ENCODE measurements around the gene TMEM192. TPM values are rescaled to one million over a fixed set of nuclear protein-coding genes. Genes with fewer than 3 reads are reported as not detected.
"Not testable (repeated sequence)": the region's sequence is repeated elsewhere in the genome, so short reads cannot be mapped to it uniquely, and the experiment has no call there.

TMEM192 gene
- total and polyA plus RNA-seq, 2 of the 8 experiments (the other 6 are each of a cell fraction or from before 2014, with no cell fraction given), result 7.3 to 10.9 TPM

GRCh38 chr4:165092187-165092586 is 20.5 kb downstream of the TMEM192 start:
- H4K20me1 ChIP-seq (replicated peaks in 1 of 2; ENCODE audit: control insufficient read depth in 1 of 2, insufficient read depth in 2 of 2, low read length in 2 of 2); H2AK5ac ChIP-seq (ENCODE audit: low read depth, low read length); H2AFZ ChIP-seq (ENCODE audit: low read length); H2BK5ac ChIP-seq (ENCODE audit: low read depth, low read length); H2BK12ac ChIP-seq (ENCODE audit: low read depth, low read length); FAIRE-seq; H4K5ac ChIP-seq (ENCODE audit: insufficient read length, low read depth, low read length); H3K4me1 ChIP-seq (replicated peaks in 1 of 4; ENCODE audit: control insufficient read depth in 3 of 4, insufficient read depth in 4 of 4, low read length in 3 of 4); H3K9me3 ChIP-seq (ENCODE audit: insufficient read depth in 2 of 2, low read depth in 1 of 2, low read length in 1 of 2); H2BK120ac ChIP-seq (replicated peaks; ENCODE audit: low read depth, low read length); H4K91ac ChIP-seq (replicated peaks; ENCODE audit: insufficient read length, low read length); H3K27me3 ChIP-seq (replicated peaks in 1 of 4; ENCODE audit: control insufficient read depth in 3 of 4, extremely low read depth in 1 of 4, insufficient read depth in 3 of 4, low read length in 3 of 4); H3K4me3 ChIP-seq (ENCODE audit: extremely low read depth in 1 of 4, insufficient read depth in 2 of 4, low read depth in 3 of 4, low read length in 4 of 4); H3K36me3 ChIP-seq (ENCODE audit: control insufficient read depth in 2 of 4, insufficient read depth in 4 of 4, low read length in 3 of 4); H3K79me1 ChIP-seq (ENCODE audit: low read depth, low read length); H4K8ac ChIP-seq (ENCODE audit: extremely low read depth, insufficient read depth, low read length); H3K56ac ChIP-seq (replicated peaks; ENCODE audit: insufficient read length, low read depth, low read length); DNase-seq (ENCODE audit: low read depth in 1 of 2, low spot score in 2 of 2); H3K14ac ChIP-seq (ENCODE audit: insufficient read length); H3K4ac ChIP-seq (replicated peaks; ENCODE audit: insufficient read length, low read depth, low read length); H3K27ac ChIP-seq (ENCODE audit: low read depth, low read length); H2BK20ac ChIP-seq (ENCODE audit: low read length); H2BK15ac ChIP-seq (ENCODE audit: low read length); H3K18ac ChIP-seq (ENCODE audit: extremely low read depth, low read length); POLR2A ChIA-PET (ENCODE audit: partially characterized antibody); H3K4me2 ChIP-seq (ENCODE audit: insufficient read depth in 1 of 2, low read depth in 2 of 2, low read length in 2 of 2); H3K23ac ChIP-seq (ENCODE audit: insufficient read length); H3K79me2 ChIP-seq (ENCODE audit: control insufficient read depth in 1 of 2, insufficient read depth in 2 of 2, low read length in 2 of 2); H3K23me2 ChIP-seq (ENCODE audit: low read depth, low read length); H3K9ac ChIP-seq (replicated peaks in 1 of 4; ENCODE audit: extremely low read depth in 1 of 4, low read depth in 3 of 4, low read length in 3 of 4): not testable (repeated sequence)
- CTCF ChIA-PET (ENCODE audit: partially characterized antibody), result interaction anchor here (1.3 to 1.9 kb wide), 2 partner anchors 115 to 154 kb away, joined by 4 to 6 read pairs; partner anchors contain the start of gene TRIM61
- WGBS, 2 experiments (ENCODE audit: extremely low coverage in 1 of 2, insufficient coverage in 1 of 2, insufficient read length in 1 of 2, insufficient replicate concordance in 2 of 2, low coverage in 1 of 2, low lambda C conversion rate in 2 of 2, missing lambda C conversion rate in 1 of 2), result 94% methylated on average over 8 of the region's 8 CpGs; no CpG with 5 or more reads in 1 of the 2 experiments

Data from H1 (cell line).